GM13976 (cell line): Measurements from ENCODE around the gene GPC6.
A peak's percentile ranks its signal among the peaks of the same experiment; 100 is the strongest.

Source experiments
- DNase-seq: peaks from one replicate; pipeline ENCODE4 v3.0.0; 2012; ENCODE audit warnings: low spot score
- CTCF ChIP-seq: IDR thresholded peaks from 2 replicates; pipeline ENCODE4 v1.5.1; 2012; ENCODE audit warnings: borderline replicate concordance, mild to moderate bottlenecking; ENCODE audit not compliant: insufficient read depth; ENCODE audit errors: extremely low read depth, missing control alignments, control extremely low read depth
- in situ Hi-C: fragments of 300-500 bp; cut with MboI; formaldehyde crosslinking; loops from one replicate; pipeline ENCODE4 v1.12.0; 2022; ENCODE audit warnings: low sequenced_read_pairs, mixed read lengths, inconsistent platforms; ENCODE audit not compliant: unreplicated experiment

Gene GPC6

DNA sequence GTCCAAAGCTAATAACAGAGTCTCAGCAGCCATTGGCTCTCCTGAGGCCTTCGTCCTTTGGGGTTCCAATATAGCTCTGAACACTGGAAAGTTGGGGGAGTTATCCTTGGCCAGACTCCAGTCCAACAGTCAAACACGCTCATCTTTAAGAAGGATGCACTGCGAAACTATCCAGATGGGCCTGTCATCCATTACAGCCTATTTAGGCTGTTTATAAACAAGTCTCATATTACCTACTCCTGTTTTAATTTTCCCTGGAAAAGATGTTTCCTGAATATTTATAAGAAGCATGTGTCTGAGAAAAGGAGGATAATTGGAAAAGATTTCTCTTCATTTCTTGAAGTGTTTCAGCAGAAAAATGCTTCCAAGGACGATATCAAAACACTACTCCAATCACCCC is 1082.2 kb downstream of the GPC6 start:
- DNase-seq = no peak
- no peak for TF ChIP-seq CTCF
- in situ Hi-C loops = no loop called here

DNA sequence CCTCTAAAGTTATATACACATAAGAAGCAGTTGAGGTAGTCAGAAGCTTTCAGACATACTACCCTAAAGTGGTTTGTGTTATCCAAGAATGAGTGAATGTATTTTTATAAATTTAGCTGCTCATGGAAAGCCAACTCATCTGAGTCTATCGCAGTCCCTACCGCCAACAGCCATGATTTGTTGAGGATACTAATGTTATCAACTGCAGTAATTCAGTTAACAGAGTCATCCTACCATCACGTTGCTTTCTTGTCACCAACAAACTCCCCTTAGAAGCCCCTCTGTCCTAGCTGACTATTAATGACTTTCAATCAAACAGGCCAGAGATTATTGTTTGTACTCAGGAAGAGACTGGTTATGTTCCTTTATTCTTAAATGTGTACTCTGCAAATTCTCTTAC is 1083.0 kb downstream of the GPC6 start:
- no peak for TF ChIP-seq CTCF
- in situ Hi-C loops = no loop called here
- no peak for DNase-seq

DNA sequence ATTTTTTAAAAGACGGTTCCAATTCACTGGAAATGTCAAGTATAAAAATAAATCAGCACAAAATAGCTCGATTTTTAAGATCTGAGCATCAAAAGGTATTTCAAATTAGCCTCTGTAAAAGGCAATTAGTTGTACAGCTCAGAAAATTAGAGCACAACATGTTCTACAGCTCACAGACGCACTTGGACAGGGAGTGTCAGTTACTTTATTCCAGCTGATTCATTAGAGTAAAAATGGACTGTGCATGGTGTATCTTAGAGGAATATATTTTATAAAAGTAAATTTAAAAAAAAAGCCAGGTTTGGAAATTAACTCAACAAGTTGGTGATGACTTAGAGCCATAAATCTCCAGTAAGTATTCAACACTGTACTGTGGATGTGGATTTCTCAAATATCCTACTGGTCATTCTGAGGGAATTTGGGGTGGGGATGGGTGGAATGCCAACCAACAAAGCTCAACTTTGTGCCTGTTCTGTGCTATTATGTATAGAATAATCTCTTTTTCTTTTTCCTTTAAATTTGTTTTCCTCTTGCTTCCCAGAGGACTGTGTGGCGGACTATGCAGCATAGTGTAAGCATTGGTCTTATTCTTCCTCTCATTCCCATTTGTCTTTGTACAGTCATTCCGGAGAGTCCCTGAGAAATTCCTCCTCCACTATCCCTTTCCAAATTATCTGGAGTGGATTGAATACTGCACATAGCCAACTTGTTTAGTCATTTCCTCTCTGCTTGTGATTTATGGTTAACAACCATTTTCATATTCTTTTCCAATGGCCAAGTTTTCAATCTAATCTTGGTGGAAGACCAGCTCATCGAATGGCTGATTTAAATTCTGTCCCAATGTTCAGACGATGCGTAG is 1083.6 kb downstream of the GPC6 start:
- no peak for TF ChIP-seq CTCF
- in situ Hi-C loops = no loop called here
- no peak for DNase-seq

- DNase-seq = no peak
- in situ Hi-C loops = no loop called here
- no peak for TF ChIP-seq CTCF
Observed at GRCh38 chr13:94311893-94312292, 1085.3 kb downstream of the GPC6 start.

GRCh38 chr13:94312511-94313216 is 1086.1 kb downstream of the GPC6 start:
- in situ Hi-C loops = no loop called here
- no peak for TF ChIP-seq CTCF
- DNase-seq = peak; percentile 24

DNA sequence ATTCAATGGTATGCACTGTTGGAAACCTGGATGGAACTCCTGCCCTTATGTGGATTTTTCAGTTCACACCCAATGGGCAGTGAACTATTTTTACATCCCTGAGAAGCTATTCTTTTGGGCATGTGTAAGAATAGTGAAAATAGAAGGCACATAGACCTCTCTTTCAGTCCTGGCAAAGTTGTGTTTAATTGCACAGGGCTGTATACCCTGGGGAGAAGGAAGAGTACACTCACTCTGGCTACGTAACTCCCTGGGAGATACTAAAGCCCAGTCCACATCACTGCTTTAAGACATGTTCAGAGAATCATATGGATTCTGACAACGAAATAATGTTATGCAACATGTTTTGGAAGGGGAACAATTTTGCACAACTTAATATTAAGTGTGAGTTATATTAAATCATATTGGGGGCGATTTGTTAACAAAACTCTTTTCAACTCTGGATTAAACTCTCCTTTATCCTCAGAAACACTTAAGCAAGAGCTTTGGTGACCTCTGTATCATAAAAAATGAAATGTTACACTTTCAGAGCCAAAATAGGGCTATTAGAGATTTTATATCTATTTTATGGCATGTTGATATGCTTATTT is 1086.8 kb downstream of the GPC6 start:
- in situ Hi-C loops = no loop called here
- TF ChIP-seq CTCF = no peak
- no peak for DNase-seq
